GM12878 (cell line): Measurements from ENCODE around the gene ZCCHC9. TPM values are rescaled to one million over a fixed set of nuclear protein-coding genes. Genes with fewer than 3 reads are reported as not detected.
A peak's percentile ranks its signal among the peaks of the same experiment; 100 is the strongest.

Experiments
- ATAC-seq: fragments of 200-7000 bp; cut with Tn5 transposase; 3 replicates; pipeline ENCODE4 v1.9.1; 2020; ENCODE audit warnings: mild to moderate bottlenecking, moderate library complexity
- BruUV-seq: library from RNA; stranded (reverse); fragments of 400-500 nt; replicated peaks from 2 replicates; lab custom pipeline; 2021; lab: Mats Ljungman, UMichigan
- CTCF ChIA-PET: fragments of 300-600 bp; sonication (Branson Sonifier 250); formaldehyde crosslinking; extraction: SDS; loops from one replicate; lab custom pipeline; 2021; ENCODE audit warnings: inconsistent platforms; lab: Yijun Ruan, JAX
- POLR2A ChIA-PET: fragments of 350-600 bp; formaldehyde crosslinking; extraction: SDS; loops from one replicate; lab custom pipeline; 2021; ENCODE audit warnings: inconsistent platforms; lab: Charles Lee
- RAD21 ChIA-PET: fragments of 300-600 bp; sonication (Branson Sonifier 250); formaldehyde crosslinking; loops from one replicate; lab custom pipeline; 2023; ENCODE audit warnings: antibody characterized with exemption; ENCODE audit not compliant: unreplicated experiment; lab: Charles Lee
- SMC1A ChIA-PET: fragments of 300-600 bp; sonication (Branson Sonifier 250); formaldehyde crosslinking; loops from one replicate; lab custom pipeline; 2023; ENCODE audit not compliant: unreplicated experiment, uncharacterized antibody; lab: Charles Lee
- DNase-seq: peaks from one replicate; pipeline ENCODE4 v3.0.0-alpha.2; 2011; ENCODE audit warnings: low read depth, low spot score
- FAIRE-seq: peaks from 3 replicates; lab custom pipeline; 2011; peaks lifted over from hg19 to GRCh38; lab: Jason Lieb, UNC
- H2AFZ ChIP-seq: 2 replicates; pipeline ENCODE4 v1.6.0; 2011; ENCODE audit warnings: low read depth, low read length, control low read depth; ENCODE audit not compliant: control insufficient read depth
- H3K27ac ChIP-seq: 2 replicates; pipeline ENCODE4 v1.5.1; 2011; ENCODE audit warnings: control low read depth; ENCODE audit not compliant: control insufficient read depth, insufficient read depth
- H3K27me3 ChIP-seq, 2 experiments: replicated peaks in 1 of 2; 2 replicates each; pipeline versions ENCODE4 v1.6.0 to v1.6.1; 2011; ENCODE audit warnings: low read length in 1 of 2; ENCODE audit not compliant: control insufficient read depth in 2 of 2, insufficient read depth in 2 of 2
- H3K36me3 ChIP-seq, 2 experiments: 2 replicates each; pipeline ENCODE4 v1.5.1; 2011; ENCODE audit warnings: low read length in 1 of 2; ENCODE audit not compliant: control insufficient read depth in 2 of 2, insufficient read depth in 2 of 2
- H3K4me1 ChIP-seq: 2 replicates; pipeline ENCODE4 v1.6.1; 2011; ENCODE audit warnings: mild to moderate bottlenecking, low read length, moderate library complexity, mixed read lengths; ENCODE audit not compliant: control insufficient read depth, insufficient read depth
- H3K4me2 ChIP-seq: 2 replicates; pipeline ENCODE4 v1.6.0; 2011; ENCODE audit warnings: control low read depth; ENCODE audit not compliant: control insufficient read depth, insufficient read depth
- H3K4me3 ChIP-seq: fragments of 200-600 bp; sonication (generic); 2 replicates; pipeline ENCODE4 v1.5.1; 2016
- H3K79me2 ChIP-seq: 2 replicates; pipeline ENCODE4 v1.6.0; 2011; ENCODE audit warnings: low read length; ENCODE audit not compliant: control insufficient read depth, insufficient read depth
- H3K9ac ChIP-seq: 2 replicates; pipeline ENCODE4 v1.8.0; 2011; ENCODE audit warnings: low read length, control low read depth, mixed read lengths; ENCODE audit not compliant: control insufficient read depth, insufficient read depth
- H3K9me3 ChIP-seq: replicated peaks from 3 replicates; pipeline ENCODE4 v1.5.1; 2011; ENCODE audit warnings: mild to moderate bottlenecking, low read length; ENCODE audit not compliant: control insufficient read depth, insufficient read depth
- H4K20me1 ChIP-seq: 2 replicates; pipeline ENCODE4 v1.6.0; 2011; ENCODE audit not compliant: control insufficient read depth, insufficient read depth
- BCL11A ChIP-seq: IDR thresholded peaks from 2 replicates; pipeline ENCODE4 v1.6.1; 2011; ENCODE audit warnings: low read depth, low read length
- FOS ChIP-seq: IDR thresholded peaks from 3 replicates; pipeline ENCODE4 v1.6.1; 2011; ENCODE audit warnings: borderline replicate concordance; ENCODE audit not compliant: insufficient read length; ENCODE audit errors: extremely low read depth
- FOXM1 ChIP-seq: IDR thresholded peaks from 2 replicates; pipeline ENCODE4 v1.6.1; 2012; ENCODE audit warnings: low read depth, mild to moderate bottlenecking, inconsistent platforms, low read length, moderate library complexity
- JUNB ChIP-seq: IDR thresholded peaks from 2 replicates; pipeline ENCODE4 v1.6.1; 2016; ENCODE audit warnings: antibody characterized with exemption, mild to moderate bottlenecking
- KLF5 ChIP-seq: fragments of 450-650 bp; IDR thresholded peaks from 2 replicates; pipeline ENCODE4 v1.6.1; 2014; ENCODE audit warnings: mild to moderate bottlenecking; ENCODE audit not compliant: partially characterized antibody
- MXI1 ChIP-seq: fragments of 150-350 bp; IDR thresholded peaks from 2 replicates; pipeline ENCODE4 v1.6.1; 2011; ENCODE audit warnings: low read depth, mild to moderate bottlenecking, inconsistent platforms, low read length, improper control_type of control experiment
- NRF1 ChIP-seq: conservative IDR thresholded peaks from 2 replicates; pipeline ENCODE4 v1.6.1; 2011; ENCODE audit warnings: mild to moderate bottlenecking, low read depth, low read length, improper control_type of control experiment
- SIN3A ChIP-seq: IDR thresholded peaks from 2 replicates; pipeline ENCODE4 v1.6.1; 2012; ENCODE audit warnings: low read depth, low read length, improper control_type of control experiment
- SIX5 ChIP-seq: IDR thresholded peaks from 2 replicates; pipeline ENCODE4 v1.6.1; 2011; ENCODE audit warnings: mild to moderate bottlenecking, low read depth, low read length, moderate library complexity; ENCODE audit not compliant: severe bottlenecking
- SMAD5 ChIP-seq: IDR thresholded peaks from 2 replicates; pipeline ENCODE4 v1.6.1; 2016; ENCODE audit warnings: antibody characterized with exemption, low read depth
- TCF3 ChIP-seq: IDR thresholded peaks from 2 replicates; pipeline ENCODE4 v1.6.1; 2012; ENCODE audit warnings: low read depth, mild to moderate bottlenecking, low read length, borderline replicate concordance; ENCODE audit not compliant: insufficient read depth
- whole genome bisulfite sequencing: methylation state at CpG from one replicate; pipeline ENCODE4 v1.1.6; 2016; ENCODE audit warnings: low lambda C conversion rate; ENCODE audit not compliant: insufficient replicate concordance, insufficient coverage; ENCODE audit errors: missing lambda C conversion rate; 5-methylcytosine and 5-hydroxymethylcytosine counted together
- in situ Hi-C: fragments of 300-500 bp; cut with MboI; formaldehyde crosslinking; loops from 9 replicates; pipeline ENCODE4 v1.14.3; 2018; ENCODE audit warnings: mixed read lengths
- intact Hi-C: fragments of 100-400 bp; cut with micrococcal nuclease; formaldehyde crosslinking; loops from one replicate; pipeline ENCODE4 v1.14.2; 2022; ENCODE audit not compliant: unreplicated experiment
- polyA plus RNA-seq, 11 experiments: library from polyadenylated mRNA; depleted of rRNA in 4 of 11; unstranded in 6 of 11; stranded (reverse) in 5 of 11; fragments of >200 nt; fragmentation: Nextera tagmentation in 4 of 11; fragmentation: Illumina TruSeq in 1 of 11; extraction: Ambion mirVana in 4 of 11; extraction: Trizol in 1 of 11; gene quantifications; 1 replicate in 1 of 11; 2 replicates in 10 of 11; pipeline versions ENCODE4 v1.2.1 to v1.2.3, GENCODE V29; 2011 to 2016; ENCODE audit warnings: inconsistent platforms in 2 of 11, missing spikeins in 2 of 11, low read depth in 1 of 11
- total RNA-seq, 4 experiments: library from RNA; depleted of rRNA in 3 of 4; stranded (reverse); fragments of >200 nt in 3 of 4; fragmentation: Illumina TruSeq in 1 of 4; extraction: Trizol in 1 of 4; gene quantifications; 2 replicates each; pipeline versions ENCODE4 v1.2.1 to v1.2.3, GENCODE V29; 2013 to 2021
- TF ChIP-seq, protein P1 (sequence below): IDR thresholded peaks from 2 replicates; pipeline ENCODE4 v1.6.1; 2012; ENCODE audit warnings: low read depth, low read length, improper control_type of control experiment

ZCCHC9 gene
- total and polyA plus RNA-seq, 10 of the 15 experiments (the other 5 are each of a cell fraction or from before 2014, with no cell fraction given) = 22.0 to 57.7 (median 34.5) TPM

DNA sequence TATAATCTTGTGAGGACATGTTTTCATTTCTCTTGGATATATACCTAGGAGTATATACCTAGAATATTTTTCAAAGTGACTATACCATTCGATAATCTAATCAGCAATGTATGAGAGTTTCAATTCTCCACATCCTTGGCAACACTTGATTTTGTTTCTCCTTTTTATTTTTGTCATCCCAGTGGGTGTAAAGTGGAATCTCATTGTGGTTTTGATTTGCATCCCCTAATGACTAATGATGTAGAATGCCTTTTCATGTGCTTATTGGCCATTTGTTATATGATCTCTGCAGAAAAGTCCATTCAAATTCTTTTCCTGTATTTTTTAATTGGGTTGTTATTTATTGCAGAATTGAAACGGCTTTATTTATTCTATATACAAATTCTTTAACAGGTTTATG is 15.2 kb downstream of the ZCCHC9 start:
- intact Hi-C loops (no loop called here), in situ Hi-C loops (no loop called here)
- POLR2A ChIA-PET = no interaction called here
- Histone ChIP-seq H3K27ac (no peak overlapping the region), H3K36me3 (no peaks in the 10 kb centered on the region; a peak in 1 of 4 replicates), H3K4me1 (no peaks in the 10 kb centered on the region), H3K9me3 (no peaks in the 10 kb centered on the region), H3K4me2 (no peak overlapping the region), H3K4me3 (no peak overlapping the region), H3K79me2 (no peaks in the 10 kb centered on the region), H3K27me3 (no peaks in the 10 kb centered on the region), H3K9ac (no peak overlapping the region), H2AFZ (no peak overlapping the region), H4K20me1 (no peaks in the 10 kb centered on the region)
- ATAC-seq (peak; percentile 25; the same call in 2 of the 3 replicates), DNase-seq (no peak), FAIRE-seq (no peak)
- no TSS peak for BruUV-seq
- WGBS = 0% methylated on average over 2 of the region's 2 CpGs
- TF ChIP-seq KLF5 = no peak
- TF ChIP-seq MXI1 = no peak
- TF ChIP-seq SMAD5 = no peak
- TF ChIP-seq FOXM1 = no peak
- TF ChIP-seq BCL11A = no peak
- no peak for TF ChIP-seq SIN3A
- no peak for TF ChIP-seq TCF3
- no peak for TF ChIP-seq FOS
- TF ChIP-seq, protein P1, sequence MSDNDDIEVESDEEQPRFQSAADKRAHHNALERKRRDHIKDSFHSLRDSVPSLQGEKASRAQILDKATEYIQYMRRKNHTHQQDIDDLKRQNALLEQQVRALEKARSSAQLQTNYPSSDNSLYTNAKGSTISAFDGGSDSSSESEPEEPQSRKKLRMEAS = no peak
- TF ChIP-seq JUNB = no peak
- no peak for TF ChIP-seq SIX5
- TF ChIP-seq NRF1 = no peak
- RAD21 ChIA-PET = no interaction called here
- CTCF ChIA-PET = interaction anchor here (4.6 kb wide), 1 partner anchor 14 kb away, joined by 16 read pairs; the partner anchor contains the start of gene ZCCHC9
- SMC1A ChIA-PET = no interaction called here
